Heart left ventricle (tissue), 13 donors: ENCODE measurements around the gene OR2T12.

Source experiments
- CTCF ChIP-seq, 12 donors: fragments of 200-600 bp; sonication (generic) in 4 of 12; IDR thresholded peaks; one replicate each; pipeline versions ENCODE4 v1.5.0 to v1.8.0; 2018 to 2022; ENCODE audit warnings: antibody characterized with exemption in 12 of 12, mild to moderate bottlenecking in 5 of 12
- POLR2A ChIP-seq, 2 donors: fragments of 450-650 bp; IDR thresholded peaks; one replicate each; pipeline ENCODE4 v1.6.1; 2017; ENCODE audit warnings: antibody characterized with exemption in 2 of 2, mild to moderate bottlenecking in 2 of 2, moderate library complexity in 2 of 2
- donor health status: ischemic (EF 13 %, LVEDD 7.1; RV severe dilation, severe dysfunction).
- donor health status: DM: no; HTN: yes; CAD: no.
- donor health status: DM: no; HTN: no; CAD: no.
- donor health status: ischemic (EF 25% LVEDD 6.9; RV normal size, moderate dysfunction).
- donor health status: ischemic (EF 25% LVEDD 5.7; RV mildly dilated, moderate dysfunction).
- donor health status: ischemic (EF 35%, LVEDD 5.7; RV mildly dilated, moderate dysfunction).
- donor health status: nonischemic (EF 11% LVEDD 7.7; RV severe dilation, severe dysfunction).
- donor health status: DM: yes; HTN: yes; CAD: no.
- donor health status: PGD.
- donor health status: ischemic (EF 29% LVEDD 5.4; RV normal size, mild dysfunction).
- donor health status: nonischemic (EF 23%, LVEDD 6.1; RV moderate dilation, normal function).

GRCh38 chr1:248306103-248306502, 2.9 kb upstream of the OR2T12 start:
- TF ChIP-seq CTCF (IDR thresholded peaks at IDR 0.05) (no peak), POLR2A (IDR thresholded peaks at IDR 0.05) (no peak)
